ENCODE data around the gene TARBP2.

The TARBP2 gene

GRCh38 chr12:53461059-53461458, 40.0 kb upstream of the TARBP2 start:
- Histone ChIP-seq H3K18ac (ENCODE audit: low read depth in 1 of 2, low read length in 2 of 2) (no peak overlapping the region), H3K4me2 (ENCODE audit: low read length, poor library complexity, severe bottlenecking) (no peak overlapping the region), H2BK120ac (ENCODE audit: low read depth, low read length) (no peak overlapping the region), H3K27me3 (ENCODE audit: control insufficient read depth in 1 of 2, insufficient read depth in 1 of 2, low read length in 2 of 2) (no peaks in the 10 kb centered on the region), H3K9ac (ENCODE audit: low read length) (peak overlapping the region; percentile 54), H3K36me3 (ENCODE audit: control insufficient read depth in 1 of 2, insufficient read depth in 2 of 2, low read depth in 1 of 2, low read length in 2 of 2) (peaks cover 58 to 99% of the 10 kb centered on the region in 2 experiments), H3K4ac (ENCODE audit: low read depth in 1 of 2, low read length in 2 of 2) (no peak overlapping the region), H3K4me1 (ENCODE audit: control insufficient read depth, insufficient read depth, low read depth, low read length) (peaks cover 5% of the 10 kb centered on the region), H3K9me3 (ENCODE audit: control insufficient read depth, low read length) (no peaks in the 10 kb centered on the region), H3K14ac (ENCODE audit: low read length in 2 of 2) (no peak overlapping the region), H2AFZ (ENCODE audit: low read depth, low read length) (no peak overlapping the region), H4K91ac (ENCODE audit: low read length) (no peak overlapping the region), H2BK5ac (ENCODE audit: low read depth, low read length, poor library complexity, severe bottlenecking) (no peak overlapping the region), H2BK12ac (ENCODE audit: low read length in 2 of 2) (no peak overlapping the region), H3K23ac (ENCODE audit: low read length in 2 of 2) (no peak overlapping the region), H3K27ac (ENCODE audit: low read length, poor library complexity, severe bottlenecking) (no peak overlapping the region), H3K79me1 (replicated peaks; ENCODE audit: low read length, poor library complexity, severe bottlenecking) (peaks cover 2% of the 10 kb centered on the region), H4K8ac (ENCODE audit: low read length) (no peak overlapping the region), H2AK5ac (ENCODE audit: low read length, severe bottlenecking) (no peak overlapping the region), H2BK15ac (ENCODE audit: low read depth, poor library complexity, severe bottlenecking) (no peak overlapping the region), H3K4me3 (ENCODE audit: insufficient read depth in 1 of 2, low read depth in 1 of 2, low read length in 2 of 2) (no peak overlapping the region)
- DNase-seq, result no peak
- WGBS, result 90% methylated on average over 3 of the region's 3 CpGs

- peaks cover 5% of the 10 kb centered on the region for H3K4me1 ChIP-seq (ENCODE audit: control insufficient read depth, insufficient read depth, low read depth, low read length)
- no peak overlapping the region for H4K8ac ChIP-seq (ENCODE audit: low read length)
- no peak overlapping the region for H2AK5ac ChIP-seq (ENCODE audit: low read length, severe bottlenecking)
- no peak overlapping the region for H3K27ac ChIP-seq (ENCODE audit: low read length, poor library complexity, severe bottlenecking)
- H3K9ac ChIP-seq (ENCODE audit: low read length), result peak overlapping the region; percentile 54
- no peak overlapping the region for H3K23ac ChIP-seq (ENCODE audit: low read length in 2 of 2)
- no peak overlapping the region for H3K4ac ChIP-seq (ENCODE audit: low read depth in 1 of 2, low read length in 2 of 2)
- no peak overlapping the region for H3K4me2 ChIP-seq (ENCODE audit: low read length, poor library complexity, severe bottlenecking)
- H3K14ac ChIP-seq (ENCODE audit: low read length in 2 of 2), result no peak overlapping the region
- no peak overlapping the region for H3K18ac ChIP-seq (ENCODE audit: low read depth in 1 of 2, low read length in 2 of 2)
- no peak overlapping the region for H3K4me3 ChIP-seq (ENCODE audit: insufficient read depth in 1 of 2, low read depth in 1 of 2, low read length in 2 of 2)
- no peaks in the 10 kb centered on the region for H3K27me3 ChIP-seq (ENCODE audit: control insufficient read depth in 1 of 2, insufficient read depth in 1 of 2, low read length in 2 of 2)
- H2BK120ac ChIP-seq (ENCODE audit: low read depth, low read length), result no peak overlapping the region
- H3K9me3 ChIP-seq (ENCODE audit: control insufficient read depth, low read length), result no peaks in the 10 kb centered on the region
- no peak overlapping the region for H2BK5ac ChIP-seq (ENCODE audit: low read depth, low read length, poor library complexity, severe bottlenecking)
- DNase-seq, result no peak
- H4K91ac ChIP-seq (ENCODE audit: low read length), result no peak overlapping the region
- H2BK15ac ChIP-seq (ENCODE audit: low read depth, poor library complexity, severe bottlenecking), result no peak overlapping the region
- peaks cover 57 to 99% of the 10 kb centered on the region in 2 experiments for H3K36me3 ChIP-seq (ENCODE audit: control insufficient read depth in 1 of 2, insufficient read depth in 2 of 2, low read depth in 1 of 2, low read length in 2 of 2)
- H2AFZ ChIP-seq (ENCODE audit: low read depth, low read length), result no peak overlapping the region
- WGBS, result 98% methylated on average over 7 of the region's 8 CpGs
- H2BK12ac ChIP-seq (ENCODE audit: low read length in 2 of 2), result no peak overlapping the region
- peaks cover 2% of the 10 kb centered on the region for H3K79me1 ChIP-seq (replicated peaks; ENCODE audit: low read length, poor library complexity, severe bottlenecking)
Observed at GRCh38 chr12:53461591-53461990, 39.5 kb upstream of the TARBP2 start.

GRCh38 chr12:53462935-53463334, 38.1 kb upstream of the TARBP2 start:
- H2BK15ac ChIP-seq (ENCODE audit: low read depth, poor library complexity, severe bottlenecking), result no peak overlapping the region
- H3K9ac ChIP-seq (ENCODE audit: low read length), result peak overlapping the region; percentile 25
- no peak overlapping the region for H3K4ac ChIP-seq (ENCODE audit: low read depth in 1 of 2, low read length in 2 of 2)
- H2BK120ac ChIP-seq (ENCODE audit: low read depth, low read length), result no peak overlapping the region
- H3K14ac ChIP-seq (ENCODE audit: low read length in 2 of 2), result no peak overlapping the region
- H3K18ac ChIP-seq (ENCODE audit: low read depth in 1 of 2, low read length in 2 of 2), result no peak overlapping the region
- 96% methylated on average over 3 of the region's 3 CpGs for WGBS
- no peak overlapping the region for H4K8ac ChIP-seq (ENCODE audit: low read length)
- no peak overlapping the region for H3K23ac ChIP-seq (ENCODE audit: low read length in 2 of 2)
- H2AK5ac ChIP-seq (ENCODE audit: low read length, severe bottlenecking), result no peak overlapping the region
- no peak overlapping the region for H2BK12ac ChIP-seq (ENCODE audit: low read length in 2 of 2)
- DNase-seq, result no peak
- H2BK5ac ChIP-seq (ENCODE audit: low read depth, low read length, poor library complexity, severe bottlenecking), result no peak overlapping the region
- peaks cover 5% of the 10 kb centered on the region for H3K4me1 ChIP-seq (ENCODE audit: control insufficient read depth, insufficient read depth, low read depth, low read length)
- H3K27me3 ChIP-seq (ENCODE audit: control insufficient read depth in 1 of 2, insufficient read depth in 1 of 2, low read length in 2 of 2), result no peaks in the 10 kb centered on the region
- no peak overlapping the region for H3K4me2 ChIP-seq (ENCODE audit: low read length, poor library complexity, severe bottlenecking)
- no peak overlapping the region for H3K27ac ChIP-seq (ENCODE audit: low read length, poor library complexity, severe bottlenecking)
- H3K9me3 ChIP-seq (ENCODE audit: control insufficient read depth, low read length), result no peaks in the 10 kb centered on the region
- H2AFZ ChIP-seq (ENCODE audit: low read depth, low read length), result no peak overlapping the region
- no peak overlapping the region for H4K91ac ChIP-seq (ENCODE audit: low read length)
- H3K36me3 ChIP-seq (ENCODE audit: control insufficient read depth in 1 of 2, insufficient read depth in 2 of 2, low read depth in 1 of 2, low read length in 2 of 2), result peaks cover 59 to 99% of the 10 kb centered on the region in 2 experiments
- no peak overlapping the region for H3K4me3 ChIP-seq (ENCODE audit: insufficient read depth in 1 of 2, low read depth in 1 of 2, low read length in 2 of 2)
- H3K79me1 ChIP-seq (replicated peaks; ENCODE audit: low read length, poor library complexity, severe bottlenecking), result peaks cover 3% of the 10 kb centered on the region

- Histone ChIP-seq H2BK15ac (ENCODE audit: low read depth, poor library complexity, severe bottlenecking) (no peak overlapping the region), H3K14ac (ENCODE audit: low read length in 2 of 2) (no peak overlapping the region), H3K4me1 (ENCODE audit: control insufficient read depth, insufficient read depth, low read depth, low read length) (peaks cover 5% of the 10 kb centered on the region), H3K4ac (ENCODE audit: low read depth in 1 of 2, low read length in 2 of 2) (no peak overlapping the region), H3K27ac (ENCODE audit: low read length, poor library complexity, severe bottlenecking) (no peak overlapping the region), H2AK5ac (ENCODE audit: low read length, severe bottlenecking) (no peak overlapping the region), H3K9me3 (ENCODE audit: control insufficient read depth, low read length) (no peaks in the 10 kb centered on the region), H2BK120ac (ENCODE audit: low read depth, low read length) (no peak overlapping the region), H2AFZ (ENCODE audit: low read depth, low read length) (no peak overlapping the region), H3K27me3 (ENCODE audit: control insufficient read depth in 1 of 2, insufficient read depth in 1 of 2, low read length in 2 of 2) (no peaks in the 10 kb centered on the region), H3K23ac (ENCODE audit: low read length in 2 of 2) (no peak overlapping the region), H3K79me1 (replicated peaks; ENCODE audit: low read length, poor library complexity, severe bottlenecking) (peaks cover 3% of the 10 kb centered on the region), H2BK5ac (ENCODE audit: low read depth, low read length, poor library complexity, severe bottlenecking) (no peak overlapping the region), H3K18ac (ENCODE audit: low read depth in 1 of 2, low read length in 2 of 2) (no peak overlapping the region), H2BK12ac (ENCODE audit: low read length in 2 of 2) (no peak overlapping the region), H4K91ac (ENCODE audit: low read length) (no peak overlapping the region), H3K9ac (ENCODE audit: low read length) (no peak overlapping the region), H3K4me3 (ENCODE audit: insufficient read depth in 1 of 2, low read depth in 1 of 2, low read length in 2 of 2) (no peak overlapping the region), H3K4me2 (ENCODE audit: low read length, poor library complexity, severe bottlenecking) (no peak overlapping the region), H3K36me3 (ENCODE audit: control insufficient read depth in 1 of 2, insufficient read depth in 2 of 2, low read depth in 1 of 2, low read length in 2 of 2) (peaks cover 56 to 99% of the 10 kb centered on the region in 2 experiments), H4K8ac (ENCODE audit: low read length) (no peak overlapping the region)
- WGBS, result 91% methylated on average over 4 of the region's 5 CpGs
- DNase-seq, result no peak
Observed at GRCh38 chr12:53463802-53464560, 37.1 kb upstream of the TARBP2 start.
